GM19025 (cell line): ENCODE data around the gene SLC25A25.

Experiments
- ATAC-seq: cut with Tn5 transposase; IDR thresholded peaks from one replicate; pipeline ENCODE4 v1.9.1; 2021; ENCODE audit warnings: mild to moderate bottlenecking, low read depth, moderate library complexity; ENCODE audit not compliant: unreplicated experiment

The SLC25A25 gene

DNA sequence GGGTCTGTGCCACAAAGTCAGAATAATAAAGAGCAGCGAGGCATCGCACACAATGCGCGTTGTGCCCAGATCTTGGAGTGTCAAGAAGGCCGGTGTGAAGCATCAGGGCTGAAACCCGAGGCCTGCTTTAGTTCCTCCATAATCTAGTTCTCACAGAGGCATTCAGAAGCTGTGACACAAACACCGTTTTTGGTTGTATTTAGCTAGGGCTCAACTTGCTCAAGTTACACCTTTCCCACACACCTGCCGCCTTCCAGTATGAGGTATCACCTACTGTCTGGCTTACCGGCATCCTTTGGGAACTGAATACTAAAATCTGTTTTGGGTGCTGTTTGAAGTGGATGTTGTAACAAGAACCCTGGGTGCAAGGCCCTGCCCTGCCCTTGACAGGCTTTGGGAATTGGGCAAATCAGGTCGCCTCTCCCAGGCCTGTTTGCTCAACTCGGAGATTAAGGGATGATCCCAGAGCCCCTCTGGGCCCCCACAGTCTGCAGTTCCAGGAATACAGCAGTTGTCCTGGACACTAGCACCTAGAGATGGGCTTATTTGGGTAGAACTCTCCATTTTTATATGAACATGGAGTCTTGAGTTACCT is 27.0 kb downstream of the SLC25A25 start:
- no peak for ATAC-seq

DNA sequence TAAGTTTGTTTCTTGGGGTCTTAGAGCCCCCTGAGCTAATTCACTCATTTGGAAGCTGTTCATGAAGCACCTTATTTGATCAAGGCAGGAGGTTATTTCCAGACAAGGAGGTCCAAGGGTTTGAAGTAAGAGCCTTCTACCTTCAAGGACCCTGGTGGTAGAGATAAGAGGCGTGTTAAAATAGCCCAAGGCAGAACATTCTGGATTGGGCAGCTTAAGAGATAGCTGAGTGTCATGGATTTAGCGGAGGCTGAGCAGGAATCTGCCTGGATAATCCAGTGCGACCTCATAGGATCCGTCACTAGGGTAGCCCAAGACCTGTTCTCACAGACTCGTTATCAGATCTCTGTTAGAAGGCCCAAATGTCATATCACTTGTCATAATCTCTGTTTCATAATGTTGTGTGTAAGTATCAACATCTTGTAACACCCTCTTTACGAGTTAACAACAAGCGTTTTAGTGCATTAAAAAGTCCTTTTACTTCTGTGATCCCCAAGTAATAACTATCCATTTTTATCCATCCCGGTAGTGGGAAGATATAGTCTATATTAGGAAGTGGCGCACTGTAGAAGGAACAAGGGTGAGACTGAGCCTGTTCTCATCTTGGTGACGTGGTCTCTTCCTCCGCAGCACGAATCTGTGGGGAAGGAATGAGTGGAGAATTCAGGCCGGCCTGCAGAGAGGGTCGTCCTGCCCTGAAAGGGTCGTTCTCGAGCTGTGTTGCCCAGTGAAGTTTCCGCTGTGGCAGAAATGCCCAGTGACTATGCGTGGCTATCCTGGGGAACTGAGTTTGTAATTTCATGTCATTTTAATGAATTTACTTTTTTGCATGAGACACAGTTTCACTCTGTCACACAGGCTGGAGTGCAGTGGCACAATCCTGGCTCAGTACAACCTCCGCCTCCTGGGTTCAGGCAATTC is 28.8 kb downstream of the SLC25A25 start:
- no peak for ATAC-seq

DNA sequence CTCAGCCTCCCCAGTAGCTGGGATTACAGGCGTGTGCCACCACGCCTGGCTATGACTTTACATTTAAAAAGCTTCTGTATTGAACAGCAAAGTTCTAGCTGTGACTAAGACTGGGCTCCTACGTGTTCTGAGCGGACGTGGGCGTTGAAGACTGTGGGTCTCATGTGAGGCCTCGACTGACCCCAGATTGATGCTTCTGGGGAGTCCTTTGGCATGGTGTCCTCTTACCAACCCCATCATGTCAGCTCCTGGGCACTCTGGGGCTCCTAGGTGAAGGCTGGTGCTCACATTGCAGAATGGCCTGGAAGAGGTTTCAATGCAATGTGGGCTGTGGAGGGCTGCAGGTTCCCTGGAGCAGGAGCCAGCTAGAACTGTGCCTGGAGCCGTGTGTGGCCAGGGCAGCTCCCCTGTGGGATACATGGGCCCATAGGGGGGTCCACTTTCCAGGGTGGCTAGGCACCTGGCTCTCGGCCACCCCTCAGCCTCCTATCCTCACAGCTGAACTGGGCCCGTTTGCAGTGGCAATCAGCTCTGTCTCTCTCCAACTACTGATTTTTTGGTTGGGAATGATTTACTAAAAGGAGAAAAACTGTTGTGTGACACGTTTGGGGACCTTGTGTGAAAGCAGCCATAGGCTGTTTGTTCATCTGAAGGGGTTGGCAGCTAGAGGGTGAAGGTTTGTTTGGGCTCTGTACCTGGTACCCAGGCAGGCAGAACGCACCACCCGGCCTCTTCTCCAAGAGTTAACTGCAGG is 29.7 kb downstream of the SLC25A25 start:
- no peak for ATAC-seq

DNA sequence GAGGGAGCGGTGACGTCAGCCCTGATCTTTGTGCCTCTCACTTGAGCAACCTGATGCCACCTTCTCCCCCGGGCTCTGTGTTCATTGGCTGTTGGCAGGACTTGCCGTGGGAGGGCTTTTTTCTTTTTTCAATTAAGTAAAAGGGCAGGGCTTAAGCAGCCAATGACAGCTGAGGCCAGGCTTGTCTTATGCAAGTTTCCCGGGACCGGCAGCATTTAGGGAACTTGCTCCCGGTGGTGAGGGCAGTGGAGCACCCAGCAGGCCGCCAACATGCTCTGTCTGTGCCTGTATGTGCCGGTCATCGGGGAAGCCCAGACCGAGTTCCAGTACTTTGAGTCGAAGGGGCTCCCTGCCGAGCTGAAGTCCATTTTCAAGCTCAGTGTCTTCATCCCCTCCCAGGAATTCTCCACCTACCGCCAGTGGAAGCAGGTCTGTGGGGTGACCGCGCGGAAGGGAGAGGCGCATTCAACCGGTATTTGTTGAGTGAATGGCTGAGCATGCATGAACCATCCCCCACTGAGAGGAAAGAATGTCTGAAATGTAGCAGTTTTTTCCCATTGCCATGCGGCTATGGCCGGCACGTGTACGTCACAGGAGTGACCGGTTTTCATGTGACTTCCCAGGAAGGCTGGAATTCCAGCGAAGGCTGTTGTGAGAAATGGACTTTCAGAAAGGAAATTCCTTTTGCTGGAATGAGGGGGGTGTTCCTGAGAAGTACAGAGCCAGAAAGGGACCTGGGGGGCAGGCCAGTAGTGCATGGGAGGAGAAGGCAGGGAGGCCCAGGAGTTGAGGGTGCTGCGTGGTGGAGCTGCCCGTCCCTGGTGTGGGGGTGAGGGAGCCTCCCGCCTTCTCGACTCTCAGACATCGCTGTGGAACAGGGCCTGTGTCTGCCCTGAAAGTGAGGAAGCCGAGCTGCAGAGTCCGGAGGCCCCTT is 30.5 kb downstream of the SLC25A25 start:
- no peak for ATAC-seq

DNA sequence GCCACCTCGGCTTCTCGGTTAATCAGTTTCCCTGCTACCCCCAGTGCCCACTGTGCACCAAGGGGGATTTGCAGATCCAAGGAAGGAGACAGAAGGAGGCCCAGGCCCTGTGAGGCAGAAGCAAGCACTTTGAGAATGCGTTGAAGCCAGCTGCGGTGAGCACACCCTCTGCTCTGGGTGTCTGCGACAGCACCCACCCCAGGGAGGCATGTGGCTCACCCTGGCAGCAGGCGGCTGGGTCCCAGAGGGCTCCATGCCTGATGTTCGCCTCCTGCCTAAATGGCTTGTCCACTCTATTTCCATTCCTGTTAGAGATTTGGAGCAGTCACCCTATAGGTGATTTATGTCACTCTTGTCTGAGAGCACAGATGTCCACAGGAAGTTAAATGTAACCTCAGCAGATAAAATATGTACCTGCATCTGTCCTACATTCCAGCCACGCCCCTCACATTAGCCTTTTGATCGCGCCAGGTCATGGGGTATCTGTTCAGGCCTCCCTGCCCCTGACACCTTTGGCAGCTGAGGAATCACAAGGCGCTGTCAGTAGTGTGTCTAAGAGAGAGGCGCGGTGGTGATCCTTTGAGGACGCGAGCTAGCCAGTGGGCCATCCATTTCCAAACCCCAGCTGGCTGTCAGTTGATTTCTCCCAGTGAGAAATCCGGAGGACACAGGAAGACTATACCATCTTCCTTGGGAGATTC is 31.3 kb downstream of the SLC25A25 start:
- ATAC-seq = no peak

DNA sequence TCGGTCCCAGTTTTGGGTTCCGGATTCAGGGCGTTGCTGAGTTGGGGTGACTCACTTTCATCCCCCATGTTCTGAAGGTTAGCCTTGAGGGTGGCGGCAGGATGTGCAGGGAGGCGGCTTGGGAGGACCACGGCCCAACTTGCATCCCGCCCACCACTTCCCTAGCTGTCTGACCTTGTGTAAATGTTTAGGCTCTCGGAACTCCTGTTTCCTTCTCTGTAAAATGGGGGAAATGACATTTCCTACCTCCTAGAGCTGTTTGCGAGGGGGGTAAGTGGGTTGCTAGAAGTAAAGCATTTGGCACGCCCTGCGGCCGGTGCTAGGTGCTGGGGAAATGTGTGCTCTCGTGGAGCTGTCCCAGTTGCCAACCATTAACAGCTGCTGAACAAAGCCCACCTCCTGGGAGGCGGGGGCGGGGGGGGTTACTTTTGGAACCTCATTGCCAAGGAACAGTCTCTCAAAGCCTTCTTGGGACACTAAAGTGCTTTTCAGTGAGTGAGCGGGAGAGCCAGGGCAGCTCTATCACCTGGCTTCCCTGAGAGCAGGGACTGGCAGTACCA is 32.0 kb downstream of the SLC25A25 start:
- no peak for ATAC-seq

DNA sequence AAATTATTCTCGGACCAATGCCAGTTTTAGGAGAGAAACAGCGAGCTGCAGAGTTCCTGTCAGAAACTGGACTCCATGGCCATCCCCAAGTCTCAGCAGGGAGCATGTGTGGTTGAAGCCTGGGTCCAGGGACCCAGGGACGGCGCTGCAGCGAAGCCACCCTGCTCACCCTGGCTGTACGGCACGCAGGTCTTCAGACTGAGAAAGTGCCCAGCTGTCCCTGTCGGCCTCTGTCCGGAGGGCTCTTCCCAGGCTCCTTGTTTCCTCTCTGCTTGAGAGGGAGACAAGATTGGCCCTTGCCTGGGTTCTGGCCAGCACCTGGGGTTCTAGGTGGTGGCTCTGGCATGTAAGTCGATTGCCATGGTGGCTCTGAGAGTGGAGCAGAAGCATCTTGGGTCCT is 32.5 kb downstream of the SLC25A25 start:
- ATAC-seq = no peak

DNA sequence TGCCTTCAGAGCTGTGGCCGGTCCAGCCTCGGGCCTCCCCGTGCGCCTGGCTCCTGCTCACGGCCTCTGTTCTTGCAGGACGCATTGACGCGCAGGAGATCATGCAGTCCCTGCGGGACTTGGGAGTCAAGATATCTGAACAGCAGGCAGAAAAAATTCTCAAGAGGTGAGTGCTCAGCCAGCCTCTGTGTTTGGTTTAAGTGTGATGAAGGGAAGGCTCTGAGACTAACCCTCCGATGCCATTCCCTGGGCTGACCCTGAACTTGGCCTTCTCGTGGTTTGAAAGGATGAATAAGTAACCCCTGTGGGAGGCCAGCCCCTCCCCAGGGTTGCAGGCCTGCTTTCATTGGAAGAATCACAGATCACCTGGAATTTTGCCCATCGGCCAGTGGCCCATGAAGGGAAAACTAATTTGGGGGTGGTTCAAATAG is 33.2 kb downstream of the SLC25A25 start:
- ATAC-seq = no peak

DNA sequence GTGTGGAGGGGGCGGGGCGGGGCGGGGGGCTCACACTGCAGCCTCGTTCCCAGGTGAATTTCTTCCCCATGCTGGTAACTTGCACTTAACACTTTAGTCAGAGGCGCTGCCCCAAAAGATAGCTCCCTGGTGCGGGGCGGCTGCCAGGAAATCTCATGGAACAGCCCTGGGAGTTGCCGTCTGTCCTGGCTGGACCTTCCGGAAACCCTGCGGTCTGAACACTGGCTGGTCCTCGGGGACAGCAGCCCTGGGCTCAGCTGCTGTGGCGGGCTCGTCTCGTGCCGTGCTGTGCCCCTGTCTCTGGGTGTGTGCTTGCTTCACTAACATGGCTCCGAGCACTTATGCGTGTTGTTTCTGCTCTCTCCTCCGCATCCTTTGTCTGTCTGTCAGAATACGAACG is 33.7 kb downstream of the SLC25A25 start:
- no peak for ATAC-seq

DNA sequence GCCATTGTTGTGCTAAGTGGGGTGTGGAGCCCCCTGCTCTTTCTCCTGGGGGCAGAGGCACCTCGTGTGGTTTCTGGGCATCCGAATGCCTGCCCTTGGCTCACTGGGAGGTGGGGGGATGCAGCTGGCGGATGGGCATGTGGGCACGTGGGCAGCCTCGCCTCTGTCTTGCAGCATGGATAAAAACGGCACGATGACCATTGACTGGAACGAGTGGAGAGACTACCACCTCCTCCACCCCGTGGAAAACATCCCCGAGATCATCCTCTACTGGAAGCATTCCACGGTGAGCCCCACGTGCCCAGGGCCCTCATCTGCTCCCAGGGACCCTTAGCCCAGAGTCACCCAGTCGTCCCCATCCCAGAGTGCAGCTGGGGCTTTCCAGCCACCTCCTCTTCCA is 34.2 kb downstream of the SLC25A25 start:
- ATAC-seq = no peak

DNA sequence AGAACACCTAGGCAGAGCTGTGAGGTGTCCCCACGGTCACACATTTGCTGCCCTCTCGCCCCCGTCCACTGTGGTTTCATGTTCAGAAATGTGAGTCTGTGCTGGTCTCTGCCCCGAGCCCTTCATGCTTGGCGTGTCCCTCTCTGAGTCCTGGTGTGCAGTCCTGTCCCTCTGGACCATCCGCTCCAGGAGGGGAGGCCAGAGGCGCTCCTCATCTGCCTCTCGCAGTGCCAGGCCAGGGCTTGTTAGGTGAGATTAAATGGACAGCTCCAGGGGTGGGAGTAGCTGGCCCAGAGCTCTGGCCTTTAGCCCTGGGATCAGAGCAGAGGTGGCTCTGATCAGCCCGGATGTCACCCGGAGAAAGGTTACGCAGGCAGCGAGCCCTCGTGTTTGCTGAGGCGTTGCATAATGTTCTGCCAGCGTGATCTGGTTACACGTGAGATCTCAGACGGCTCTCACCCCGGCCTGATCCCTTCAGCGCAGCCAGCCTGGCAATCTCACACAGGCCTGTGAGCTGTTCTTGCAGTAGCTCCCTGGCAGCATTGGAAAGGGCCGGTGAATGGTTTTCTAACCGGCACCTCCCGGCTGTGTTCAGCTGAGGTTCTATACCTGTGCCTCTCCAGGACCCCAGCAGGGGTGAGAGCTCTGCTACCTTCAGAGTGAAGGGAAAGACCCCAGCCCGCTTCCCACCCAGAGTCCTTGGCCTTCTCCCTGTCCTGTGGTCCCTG is 35.0 kb downstream of the SLC25A25 start:
- no peak for ATAC-seq

DNA sequence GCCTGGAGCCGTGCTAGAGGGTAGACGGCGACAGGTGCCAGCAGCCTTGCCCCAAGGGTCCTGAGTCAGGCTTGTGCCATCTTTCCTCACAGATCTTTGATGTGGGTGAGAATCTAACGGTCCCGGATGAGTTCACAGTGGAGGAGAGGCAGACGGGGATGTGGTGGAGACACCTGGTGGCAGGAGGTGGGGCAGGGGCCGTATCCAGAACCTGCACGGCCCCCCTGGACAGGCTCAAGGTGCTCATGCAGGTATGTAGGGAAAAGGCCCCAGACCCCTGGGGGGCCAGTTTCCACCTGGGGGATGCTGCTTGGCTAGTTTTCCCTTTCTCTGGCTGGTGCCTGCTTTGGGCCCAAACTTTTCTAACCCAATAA is 35.5 kb downstream of the SLC25A25 start:
- no peak for ATAC-seq

DNA sequence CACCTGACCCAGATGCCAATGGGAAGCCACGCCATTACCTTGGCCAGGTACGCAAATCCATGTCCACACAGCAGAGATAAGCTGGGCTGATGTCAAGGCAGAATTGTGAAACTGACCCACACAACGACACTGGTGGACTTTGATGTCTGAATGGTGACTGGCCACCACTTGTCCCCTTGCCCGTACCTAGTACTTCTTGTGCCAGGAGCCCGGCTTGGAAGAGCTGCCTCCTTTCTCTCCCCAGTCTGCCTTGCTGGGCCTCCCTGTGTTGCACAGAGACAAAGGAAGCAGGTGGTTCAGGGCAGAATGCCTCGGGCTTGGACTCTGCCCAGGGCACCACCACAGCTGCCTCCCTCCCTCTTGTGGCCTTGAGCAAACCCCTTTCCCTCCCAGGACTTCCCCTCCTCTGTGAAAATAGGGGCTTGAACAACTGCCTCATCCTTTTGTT is 36.2 kb downstream of the SLC25A25 start:
- ATAC-seq = no peak

DNA sequence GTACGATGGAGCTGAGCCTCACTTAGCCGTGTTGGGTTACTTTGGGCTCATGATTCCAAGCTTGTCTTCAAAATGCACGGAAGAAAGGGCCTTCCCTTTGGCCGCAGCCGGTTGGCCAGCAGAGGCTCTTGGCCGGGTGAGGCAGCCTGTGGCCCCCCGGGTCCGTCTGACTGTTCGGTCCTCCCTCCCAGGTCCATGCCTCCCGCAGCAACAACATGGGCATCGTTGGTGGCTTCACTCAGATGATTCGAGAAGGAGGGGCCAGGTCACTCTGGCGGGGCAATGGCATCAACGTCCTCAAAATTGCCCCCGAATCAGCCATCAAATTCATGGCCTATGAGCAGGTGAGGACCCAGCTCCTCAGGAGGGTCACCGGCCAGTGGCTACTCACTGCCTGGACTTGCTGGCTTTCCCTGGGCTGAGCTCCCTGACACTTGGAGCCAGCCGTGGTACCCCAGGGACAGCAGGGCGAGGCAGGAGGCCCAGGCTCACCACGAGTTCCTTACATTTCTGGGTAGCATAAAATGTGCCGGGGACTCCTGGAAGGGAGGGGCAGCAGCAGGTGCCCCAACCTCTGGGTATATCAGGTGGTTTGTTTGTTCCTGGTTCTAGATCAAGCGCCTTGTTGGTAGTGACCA is 37.6 kb downstream of the SLC25A25 start:
- ATAC-seq = no peak

DNA sequence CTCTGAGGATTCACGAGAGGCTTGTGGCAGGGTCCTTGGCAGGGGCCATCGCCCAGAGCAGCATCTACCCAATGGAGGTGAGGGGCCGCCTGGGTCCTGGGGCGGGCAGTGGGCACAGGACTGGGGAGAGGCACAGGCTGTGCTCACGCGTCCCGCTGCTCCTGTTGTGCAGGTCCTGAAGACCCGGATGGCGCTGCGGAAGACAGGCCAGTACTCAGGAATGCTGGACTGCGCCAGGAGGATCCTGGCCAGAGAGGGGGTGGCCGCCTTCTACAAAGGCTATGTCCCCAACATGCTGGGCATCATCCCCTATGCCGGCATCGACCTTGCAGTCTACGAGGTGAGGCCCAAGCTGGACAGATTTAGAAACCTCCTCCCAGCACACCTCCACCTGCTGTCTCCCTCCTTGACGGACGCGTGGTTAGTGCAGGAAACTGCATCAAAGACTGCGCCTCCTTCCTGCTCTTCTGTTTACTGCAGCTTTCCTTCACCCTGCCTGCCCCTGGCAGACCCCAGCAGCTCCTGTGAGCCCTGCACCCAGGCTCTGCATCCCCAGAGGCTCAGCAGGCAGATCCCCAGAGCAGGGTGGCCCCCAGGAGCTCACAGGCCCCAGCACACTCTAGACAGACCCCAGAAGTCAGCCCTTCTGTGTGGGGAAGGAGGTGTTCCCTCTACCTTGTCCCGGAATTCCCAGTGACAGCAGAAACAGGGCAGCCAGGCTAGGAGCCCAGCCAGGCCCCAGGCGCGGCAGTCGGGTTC is 38.3 kb downstream of the SLC25A25 start:
- no peak for ATAC-seq

DNA sequence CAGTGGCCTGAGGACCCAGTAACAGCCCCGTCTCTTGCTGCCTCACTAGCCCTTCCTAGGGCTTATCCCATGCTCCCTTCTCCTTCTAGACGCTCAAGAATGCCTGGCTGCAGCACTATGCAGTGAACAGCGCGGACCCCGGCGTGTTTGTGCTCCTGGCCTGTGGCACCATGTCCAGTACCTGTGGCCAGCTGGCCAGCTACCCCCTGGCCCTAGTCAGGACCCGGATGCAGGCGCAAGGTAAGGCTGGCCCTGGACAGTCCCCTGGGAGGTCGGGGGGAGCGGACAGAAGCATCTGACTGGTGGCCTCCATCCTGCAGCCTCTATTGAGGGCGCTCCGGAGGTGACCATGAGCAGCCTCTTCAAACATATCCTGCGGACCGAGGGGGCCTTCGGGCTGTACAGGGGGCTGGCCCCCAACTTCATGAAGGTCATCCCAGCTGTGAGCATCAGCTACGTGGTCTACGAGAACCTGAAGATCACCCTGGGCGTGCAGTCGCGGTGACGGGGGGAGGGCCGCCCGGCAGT is 39.0 kb downstream of the SLC25A25 start:
- no peak for ATAC-seq
